H1 (cell line): Measurements from ENCODE around the gene MAN1A2.

Experiments used
- CEBPB ChIP-seq: IDR thresholded peaks from 2 replicates; pipeline ENCODE4 v1.6.1; 2012; ENCODE audit warnings: low read depth, low read length
- JUND ChIP-seq: IDR thresholded peaks from 2 replicates; pipeline ENCODE4 v1.6.1; 2011; ENCODE audit warnings: mild to moderate bottlenecking, improper control_type of control experiment, low read length
- NRF1 ChIP-seq: IDR thresholded peaks from 2 replicates; pipeline ENCODE4 v1.6.1; 2011; ENCODE audit warnings: mild to moderate bottlenecking, low read depth, low read length, improper control_type of control experiment
- POLR2AphosphoS5 ChIP-seq: IDR thresholded peaks from 2 replicates; pipeline ENCODE4 v1.6.1; 2011; ENCODE audit warnings: low read depth, low read length
- TF ChIP-seq, protein P1 (sequence below), 3 experiments: IDR thresholded peaks; 1 replicate in 2 of 3; 2 replicates in 1 of 3; pipeline versions ENCODE4 v1.5.1 to v1.6.1; 2011; ENCODE audit warnings: low read length in 3 of 3, mild to moderate bottlenecking in 3 of 3, inconsistent platforms in 2 of 3, low read depth in 1 of 3, moderate library complexity in 1 of 3; ENCODE audit not compliant: insufficient read depth in 1 of 3; ENCODE audit errors: control extremely low read depth in 1 of 3
- TF ChIP-seq, protein P2 (sequence below): IDR thresholded peaks from 2 replicates; pipeline ENCODE4 v1.6.1; 2012; ENCODE audit warnings: inconsistent platforms

DNA sequence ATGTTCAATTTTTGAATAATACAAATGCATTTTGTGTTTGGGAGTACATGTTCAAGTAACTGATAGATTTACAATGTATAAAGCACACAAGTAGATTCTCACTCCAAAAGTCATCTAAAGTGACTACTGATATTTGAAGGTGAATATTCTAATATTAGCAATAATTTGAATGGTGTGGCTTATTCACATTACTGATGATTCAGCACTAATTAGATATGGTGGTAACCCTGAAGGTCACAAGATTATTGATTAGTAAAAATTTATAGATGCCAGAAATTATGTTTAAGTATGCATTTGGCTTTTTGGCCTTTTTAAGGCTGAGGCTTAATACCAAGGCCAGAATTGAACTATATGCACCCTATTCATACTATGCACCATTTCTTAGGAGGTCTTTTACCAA lies 186.2 kb downstream of the MAN1A2 start:
- TF ChIP-seq, protein P1, sequence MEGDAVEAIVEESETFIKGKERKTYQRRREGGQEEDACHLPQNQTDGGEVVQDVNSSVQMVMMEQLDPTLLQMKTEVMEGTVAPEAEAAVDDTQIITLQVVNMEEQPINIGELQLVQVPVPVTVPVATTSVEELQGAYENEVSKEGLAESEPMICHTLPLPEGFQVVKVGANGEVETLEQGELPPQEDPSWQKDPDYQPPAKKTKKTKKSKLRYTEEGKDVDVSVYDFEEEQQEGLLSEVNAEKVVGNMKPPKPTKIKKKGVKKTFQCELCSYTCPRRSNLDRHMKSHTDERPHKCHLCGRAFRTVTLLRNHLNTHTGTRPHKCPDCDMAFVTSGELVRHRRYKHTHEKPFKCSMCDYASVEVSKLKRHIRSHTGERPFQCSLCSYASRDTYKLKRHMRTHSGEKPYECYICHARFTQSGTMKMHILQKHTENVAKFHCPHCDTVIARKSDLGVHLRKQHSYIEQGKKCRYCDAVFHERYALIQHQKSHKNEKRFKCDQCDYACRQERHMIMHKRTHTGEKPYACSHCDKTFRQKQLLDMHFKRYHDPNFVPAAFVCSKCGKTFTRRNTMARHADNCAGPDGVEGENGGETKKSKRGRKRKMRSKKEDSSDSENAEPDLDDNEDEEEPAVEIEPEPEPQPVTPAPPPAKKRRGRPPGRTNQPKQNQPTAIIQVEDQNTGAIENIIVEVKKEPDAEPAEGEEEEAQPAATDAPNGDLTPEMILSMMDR (IDR thresholded peaks at IDR 0.05; ENCODE audit: control extremely low read depth in 1 of 3, insufficient read depth in 1 of 3, low read depth in 1 of 3, low read length in 3 of 3): no peak
- TF ChIP-seq POLR2AphosphoS5: no peak
- TF ChIP-seq, protein P2, sequence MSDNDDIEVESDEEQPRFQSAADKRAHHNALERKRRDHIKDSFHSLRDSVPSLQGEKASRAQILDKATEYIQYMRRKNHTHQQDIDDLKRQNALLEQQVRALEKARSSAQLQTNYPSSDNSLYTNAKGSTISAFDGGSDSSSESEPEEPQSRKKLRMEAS: no peak
- no peak for TF ChIP-seq JUND
- TF ChIP-seq CEBPB: no peak
- no peak for TF ChIP-seq NRF1
